H1 (cell line): ENCODE measurements around the gene EHBP1.

ENCODE experiments used
- BRCA1 ChIP-seq: IDR thresholded peaks from 2 replicates; pipeline ENCODE4 v1.6.1; 2012; ENCODE audit warnings: low read depth, low read length, improper control_type of control experiment
- CEBPB ChIP-seq: IDR thresholded peaks from 2 replicates; pipeline ENCODE4 v1.6.1; 2012; ENCODE audit warnings: low read depth, low read length
- CTBP2 ChIP-seq: IDR thresholded peaks from 2 replicates; pipeline ENCODE4 v1.7.0; 2011; ENCODE audit warnings: borderline replicate concordance, mild to moderate bottlenecking, moderate library complexity, mixed read lengths, low read length; ENCODE audit not compliant: insufficient read depth, insufficient read length
- FOSL1 ChIP-seq: IDR thresholded peaks from 2 replicates; pipeline ENCODE4 v1.6.1; 2011; ENCODE audit warnings: mild to moderate bottlenecking, low read depth, low read length, moderate library complexity; ENCODE audit not compliant: insufficient read depth
- HDAC6 ChIP-seq: IDR thresholded peaks from one replicate; pipeline ENCODE4 v1.7.1; 2012; ENCODE audit warnings: low read depth, mild to moderate bottlenecking, inconsistent platforms, low read length, moderate library complexity
- JUND ChIP-seq: IDR thresholded peaks from 2 replicates; pipeline ENCODE4 v1.6.1; 2011; ENCODE audit warnings: mild to moderate bottlenecking, improper control_type of control experiment, low read length
- POU5F1 ChIP-seq: IDR thresholded peaks from 2 replicates; pipeline ENCODE4 v1.6.1; 2011; ENCODE audit warnings: low read depth, mild to moderate bottlenecking, low read length, moderate library complexity
- RFX5 ChIP-seq: IDR thresholded peaks from 2 replicates; pipeline ENCODE4 v1.6.1; 2011; ENCODE audit warnings: low read depth, low read length, improper control_type of control experiment, borderline replicate concordance
- SIN3A ChIP-seq, 2 experiments: IDR thresholded peaks in 1 of 2; conservative IDR thresholded peaks in 1 of 2; 2 replicates each; pipeline ENCODE4 v1.6.1; 2011 to 2012; ENCODE audit warnings: low read length in 2 of 2, improper control_type of control experiment in 1 of 2, low read depth in 1 of 2, mild to moderate bottlenecking in 1 of 2
- TEAD4 ChIP-seq: IDR thresholded peaks from 2 replicates; pipeline ENCODE4 v1.6.1; 2012; ENCODE audit warnings: low read depth, low read length, inconsistent platforms, mixed read lengths
- TF ChIP-seq, protein P1 (sequence below), 3 experiments: IDR thresholded peaks; 1 replicate in 2 of 3; 2 replicates in 1 of 3; pipeline versions ENCODE4 v1.5.1 to v1.6.1; 2011; ENCODE audit warnings: low read length in 3 of 3, mild to moderate bottlenecking in 3 of 3, inconsistent platforms in 2 of 3, low read depth in 1 of 3, moderate library complexity in 1 of 3; ENCODE audit not compliant: insufficient read depth in 1 of 3; ENCODE audit errors: control extremely low read depth in 1 of 3
- TF ChIP-seq, protein P2 (sequence below): IDR thresholded peaks from 2 replicates; pipeline ENCODE4 v1.6.1; 2011; ENCODE audit warnings: low read length, improper control_type of control experiment

DNA sequence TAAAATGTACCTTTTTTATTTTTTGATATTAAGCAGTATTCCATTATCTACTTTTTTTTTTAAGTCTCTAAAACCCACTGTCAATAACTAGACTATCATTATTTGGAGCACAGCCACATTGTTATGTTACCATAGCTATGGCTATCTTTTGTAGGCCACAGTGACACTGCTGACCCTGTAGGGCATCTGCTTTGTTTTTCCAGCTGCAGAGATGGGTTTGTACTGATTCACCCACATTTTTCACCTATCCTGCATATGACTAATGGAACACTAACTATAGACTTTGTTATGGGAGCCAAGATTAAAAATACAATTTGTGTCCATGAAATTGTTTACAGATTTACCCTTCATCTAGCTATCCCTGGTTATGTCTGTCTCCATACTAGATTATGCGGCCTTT is 323.5 kb downstream of the EHBP1 start:
- TF ChIP-seq TEAD4: no peak
- no peak for TF ChIP-seq RFX5
- TF ChIP-seq CEBPB: no peak
- TF ChIP-seq JUND: no peak
- TF ChIP-seq HDAC6: no peak
- no peak for TF ChIP-seq SIN3A (conservative IDR thresholded peaks at IDR 0.05 in 1 of 2, IDR thresholded peaks at IDR 0.05 in 1 of 2; ENCODE audit: low read depth in 1 of 2, low read length in 2 of 2)
- TF ChIP-seq, protein P1, sequence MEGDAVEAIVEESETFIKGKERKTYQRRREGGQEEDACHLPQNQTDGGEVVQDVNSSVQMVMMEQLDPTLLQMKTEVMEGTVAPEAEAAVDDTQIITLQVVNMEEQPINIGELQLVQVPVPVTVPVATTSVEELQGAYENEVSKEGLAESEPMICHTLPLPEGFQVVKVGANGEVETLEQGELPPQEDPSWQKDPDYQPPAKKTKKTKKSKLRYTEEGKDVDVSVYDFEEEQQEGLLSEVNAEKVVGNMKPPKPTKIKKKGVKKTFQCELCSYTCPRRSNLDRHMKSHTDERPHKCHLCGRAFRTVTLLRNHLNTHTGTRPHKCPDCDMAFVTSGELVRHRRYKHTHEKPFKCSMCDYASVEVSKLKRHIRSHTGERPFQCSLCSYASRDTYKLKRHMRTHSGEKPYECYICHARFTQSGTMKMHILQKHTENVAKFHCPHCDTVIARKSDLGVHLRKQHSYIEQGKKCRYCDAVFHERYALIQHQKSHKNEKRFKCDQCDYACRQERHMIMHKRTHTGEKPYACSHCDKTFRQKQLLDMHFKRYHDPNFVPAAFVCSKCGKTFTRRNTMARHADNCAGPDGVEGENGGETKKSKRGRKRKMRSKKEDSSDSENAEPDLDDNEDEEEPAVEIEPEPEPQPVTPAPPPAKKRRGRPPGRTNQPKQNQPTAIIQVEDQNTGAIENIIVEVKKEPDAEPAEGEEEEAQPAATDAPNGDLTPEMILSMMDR (IDR thresholded peaks at IDR 0.05; ENCODE audit: control extremely low read depth in 1 of 3, insufficient read depth in 1 of 3, low read depth in 1 of 3, low read length in 3 of 3): no peak
- no peak for TF ChIP-seq POU5F1
- TF ChIP-seq CTBP2: no peak
- no peak for TF ChIP-seq FOSL1
- TF ChIP-seq, protein P2, sequence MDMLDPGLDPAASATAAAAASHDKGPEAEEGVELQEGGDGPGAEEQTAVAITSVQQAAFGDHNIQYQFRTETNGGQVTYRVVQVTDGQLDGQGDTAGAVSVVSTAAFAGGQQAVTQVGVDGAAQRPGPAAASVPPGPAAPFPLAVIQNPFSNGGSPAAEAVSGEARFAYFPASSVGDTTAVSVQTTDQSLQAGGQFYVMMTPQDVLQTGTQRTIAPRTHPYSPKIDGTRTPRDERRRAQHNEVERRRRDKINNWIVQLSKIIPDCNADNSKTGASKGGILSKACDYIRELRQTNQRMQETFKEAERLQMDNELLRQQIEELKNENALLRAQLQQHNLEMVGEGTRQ: no peak
- no peak for TF ChIP-seq BRCA1
